ENCODE results near the gene CD84.

DNA sequence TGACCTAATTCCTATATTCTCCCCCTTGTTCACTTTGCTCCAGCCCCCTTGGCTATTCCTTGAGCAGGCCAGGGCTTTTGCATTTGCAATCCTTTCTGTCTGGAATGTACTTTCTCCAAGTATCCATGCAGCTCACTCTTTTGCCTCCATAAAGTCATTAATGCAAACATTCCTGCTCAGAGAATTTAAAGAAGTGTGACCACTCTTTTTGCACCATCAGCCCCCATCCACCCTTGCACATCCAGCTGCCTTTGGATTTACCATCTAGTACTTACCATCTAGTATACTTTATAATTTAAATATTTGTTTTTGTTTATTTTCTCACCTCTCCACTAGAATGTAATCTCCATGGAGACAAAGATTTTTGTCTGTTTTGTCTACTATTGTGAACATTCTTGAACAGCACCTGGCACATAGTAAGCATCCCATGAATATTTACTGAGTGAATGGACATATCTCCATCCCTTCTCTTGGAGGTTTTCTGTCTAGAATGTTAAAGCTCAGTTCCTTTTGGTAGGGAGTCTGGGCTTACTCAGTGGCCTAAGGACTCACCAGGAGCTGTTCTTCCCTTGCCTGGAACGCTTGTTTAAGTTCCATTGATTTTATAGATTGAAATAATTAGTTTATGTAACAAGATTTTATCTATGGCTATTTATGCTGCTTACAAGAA, 78.8 kb downstream of the CD84 start:
- TF ChIP-seq CTCF (IDR thresholded peaks at IDR 0.05) (no peak), POLR2A (IDR thresholded peaks at IDR 0.05) (no peak)

All from adrenal gland (tissue), 5 donors.